HG03520 (cell line): Measurements from ENCODE around the gene SERPIND1.
"Not testable (repeated sequence)": the region's sequence is repeated elsewhere in the genome, so short reads cannot be mapped to it uniquely, and the experiment has no call there.

Source experiments
- ATAC-seq: cut with Tn5 transposase; IDR thresholded peaks from one replicate; pipeline ENCODE4 v1.9.1; 2021; ENCODE audit warnings: mild to moderate bottlenecking, moderate library complexity; ENCODE audit not compliant: unreplicated experiment

SERPIND1 gene

GRCh38 chr22:20811171-20811570 lies 37.3 kb downstream of the SERPIND1 start:
- ATAC-seq = no peak

GRCh38 chr22:20811971-20812660 lies 38.2 kb downstream of the SERPIND1 start:
- ATAC-seq = no peak

- ATAC-seq = no peak
Measured at GRCh38 chr22:20813056-20813455, 39.1 kb downstream of the SERPIND1 start.

GRCh38 chr22:20814221-20814808 lies 40.4 kb downstream of the SERPIND1 start:
- ATAC-seq = no peak

GRCh38 chr22:20815477-20816050 lies 41.7 kb downstream of the SERPIND1 start:
- no peak for ATAC-seq

GRCh38 chr22:20816559-20816958 lies 42.6 kb downstream of the SERPIND1 start:
- ATAC-seq = no peak

GRCh38 chr22:20818471-20818870 lies 44.6 kb downstream of the SERPIND1 start:
- no peak for ATAC-seq

- ATAC-seq = no peak
Measured at GRCh38 chr22:20819471-20819870, 45.6 kb downstream of the SERPIND1 start.

- not testable (repeated sequence) for ATAC-seq
Measured at GRCh38 chr22:20821717-20822239, 47.9 kb downstream of the SERPIND1 start.

- no peak for ATAC-seq
Measured at GRCh38 chr22:20822240-20822639, 48.3 kb downstream of the SERPIND1 start.

GRCh38 chr22:20823264-20823663 lies 49.4 kb downstream of the SERPIND1 start:
- no peak for ATAC-seq

GRCh38 chr22:20825216-20825615 lies 51.3 kb downstream of the SERPIND1 start:
- ATAC-seq = not testable (repeated sequence)

GRCh38 chr22:20825624-20826023 lies 51.7 kb downstream of the SERPIND1 start:
- no peak for ATAC-seq

- not testable (repeated sequence) for ATAC-seq
Measured at GRCh38 chr22:20826373-20827152, 52.6 kb downstream of the SERPIND1 start.

GRCh38 chr22:20829491-20830134 lies 55.7 kb downstream of the SERPIND1 start:
- ATAC-seq = no peak

- no peak for ATAC-seq
Measured at GRCh38 chr22:20833225-20833665, 59.3 kb downstream of the SERPIND1 start.

GRCh38 chr22:20834206-20834605 lies 60.3 kb downstream of the SERPIND1 start:
- ATAC-seq = no peak

- ATAC-seq = no peak
Measured at GRCh38 chr22:20834725-20835124, 60.8 kb downstream of the SERPIND1 start.
